Heart left ventricle (tissue), 16 donors: ENCODE data around the gene DCTN1. TPM values are rescaled to one million over a fixed set of nuclear protein-coding genes. Genes with fewer than 3 reads are reported as not detected.

ENCODE experiments used
- ATAC-seq, 4 donors: fragments of 200-7000 bp; cut with Tn5 transposase; one replicate each; pipeline ENCODE4 v1.9.1; 2020 to 2022; ENCODE audit warnings: moderate library complexity in 4 of 4, mild to moderate bottlenecking in 3 of 4, moderate number of reproducible peaks in 1 of 4
- DNase-seq, 5 donors: peaks; one replicate each; pipeline ENCODE4 v3.0.0-alpha.2; 2020
- H3K27ac ChIP-seq, 12 donors: fragments of 200-600 bp; sonication (generic) in 4 of 12; one replicate each; pipeline versions ENCODE4 v1.5.0 to v1.8.0; 2016 to 2022; ENCODE audit warnings: mild to moderate bottlenecking in 2 of 12
- H3K27me3 ChIP-seq, 9 donors: fragments of 200-600 bp; sonication (generic) in 2 of 9; one replicate each; pipeline versions ENCODE4 v1.5.1 to v1.8.0; 2016 to 2022; ENCODE audit warnings: mild to moderate bottlenecking in 3 of 9
- H3K36me3 ChIP-seq, 9 donors: fragments of 200-600 bp; sonication (generic) in 2 of 9; one replicate each; pipeline versions ENCODE4 v1.5.0 to v1.8.0; 2018 to 2022; ENCODE audit warnings: mild to moderate bottlenecking in 2 of 9
- H3K4me1 ChIP-seq, 12 donors: fragments of 200-600 bp; sonication (generic) in 4 of 12; one replicate each; pipeline versions ENCODE4 v1.5.0 to v1.8.0; 2016 to 2022; ENCODE audit warnings: mild to moderate bottlenecking in 3 of 12
- H3K4me3 ChIP-seq, 12 donors: fragments of 200-600 bp; sonication (generic) in 4 of 12; one replicate each; pipeline versions ENCODE4 v1.5.0 to v1.8.0; 2017 to 2022; ENCODE audit warnings: mild to moderate bottlenecking in 9 of 12, moderate library complexity in 4 of 12
- H3K9me3 ChIP-seq, 12 donors: fragments of 200-600 bp; sonication (generic) in 4 of 12; one replicate each; pipeline versions ENCODE4 v1.5.0 to v1.8.0; 2016 to 2022; ENCODE audit warnings: mild to moderate bottlenecking in 1 of 12
- POLR2A ChIP-seq, 2 donors: fragments of 450-650 bp; IDR thresholded peaks; one replicate each; pipeline ENCODE4 v1.6.1; 2017; ENCODE audit warnings: antibody characterized with exemption in 2 of 2, mild to moderate bottlenecking in 2 of 2, moderate library complexity in 2 of 2
- WGBS, 4 donors: extraction: QIAGEN DNeasy Blood & Tissue Kit in 2 of 4; methylation state at CpG; one replicate each; pipeline versions ENCODE4 v1.1.5 to v1.1.7; 2013 to 2018; 5-methylcytosine and 5-hydroxymethylcytosine counted together
- intact Hi-C, 10 donors: fragments of 100-400 bp; cut with DNase I; formaldehyde crosslinking; loops; one replicate each; pipeline versions ENCODE4 v1.11.1 to v1.14.2; 2022
- polyA plus RNA-seq, 2 donors: library from polyadenylated mRNA; stranded (reverse); fragments of 200-250 nt; gene quantifications; one replicate each; pipeline ENCODE4 v1.2.3, GENCODE V29; 2013
- total RNA-seq, 9 donors: library from RNA; depleted of rRNA in 2 of 9; stranded (reverse); fragments of >200 nt in 2 of 9; fragmentation: NEBNext Ultra II Directional in 3 of 9; extraction: Animal tissue kit (Norgen Biotek cat#: 25700) in 3 of 9; gene quantifications; one replicate each; pipeline versions ENCODE4 v1.1.0 to v1.2.4, GENCODE V29; 2016 to 2023
- TF ChIP-seq, protein P1 (sequence below), 12 donors: fragments of 200-600 bp; sonication (generic) in 4 of 12; IDR thresholded peaks; one replicate each; pipeline versions ENCODE4 v1.5.0 to v1.8.0; 2018 to 2022; ENCODE audit warnings: antibody characterized with exemption in 12 of 12, mild to moderate bottlenecking in 5 of 12
- donor health status: ischemic (EF 13 %, LVEDD 7.1; RV severe dilation, severe dysfunction).
- donor health status: healthy with polysubstance abuse.
- donor health status: DM: no; HTN: yes; CAD: no.
- donor health status: DM: no; HTN: no; CAD: no.
- donor health status: ischemic (EF 25% LVEDD 6.9; RV normal size, moderate dysfunction).
- donor health status: ischemic (EF 25% LVEDD 5.7; RV mildly dilated, moderate dysfunction).
- donor health status: healthy.
- donor health status: DM: yes; HTN: yes; CAD: no.
- donor health status: ischemic (EF 35%, LVEDD 5.7; RV mildly dilated, moderate dysfunction).
- donor health status: nonischemic (EF 11% LVEDD 7.7; RV severe dilation, severe dysfunction).
- donor health status: DM: yes; HTN: yes; CAD: no.
- donor health status: PGD.
- donor health status: ischemic (EF 29% LVEDD 5.4; RV normal size, mild dysfunction).
- donor health status: nonischemic (EF 23%, LVEDD 6.1; RV moderate dilation, normal function).

The DCTN1 gene
- total and polyA plus RNA-seq, 11 donors: 129 to 376 (median 187) TPM

DNA sequence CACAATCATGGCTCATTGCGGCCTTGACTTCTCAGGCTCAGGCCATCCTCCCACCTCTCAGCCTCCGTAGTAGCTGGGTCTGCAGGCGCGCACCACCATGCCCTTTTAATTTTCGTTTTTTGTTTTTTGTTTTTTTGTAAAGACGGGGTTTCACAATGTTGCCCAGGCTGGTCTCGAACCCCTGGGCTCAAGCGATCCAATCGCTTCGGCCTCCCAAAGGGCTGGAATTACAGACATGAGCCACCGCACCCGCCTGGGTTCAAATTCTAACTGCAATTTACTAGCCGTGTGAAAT is 12.3 kb upstream of the DCTN1 start:
- Histone ChIP-seq H3K4me3 (peak overlapping the region in 10 of 12 donors; percentile 75 to 98 (median 85)), H3K27me3 (no peaks in the 10 kb centered on the region), H3K9me3 (no peaks in the 10 kb centered on the region), H3K36me3 (no peaks in the 10 kb centered on the region), H3K27ac (peak overlapping the region in 5 of 12 donors; percentile 91 to 98 (median 96)), H3K4me1 (peaks cover 0 to 42% (median 35%) of the 10 kb centered on the region in 12 donors)
- DNase-seq (no peak), ATAC-seq (no peak)
- TF ChIP-seq, protein P1, sequence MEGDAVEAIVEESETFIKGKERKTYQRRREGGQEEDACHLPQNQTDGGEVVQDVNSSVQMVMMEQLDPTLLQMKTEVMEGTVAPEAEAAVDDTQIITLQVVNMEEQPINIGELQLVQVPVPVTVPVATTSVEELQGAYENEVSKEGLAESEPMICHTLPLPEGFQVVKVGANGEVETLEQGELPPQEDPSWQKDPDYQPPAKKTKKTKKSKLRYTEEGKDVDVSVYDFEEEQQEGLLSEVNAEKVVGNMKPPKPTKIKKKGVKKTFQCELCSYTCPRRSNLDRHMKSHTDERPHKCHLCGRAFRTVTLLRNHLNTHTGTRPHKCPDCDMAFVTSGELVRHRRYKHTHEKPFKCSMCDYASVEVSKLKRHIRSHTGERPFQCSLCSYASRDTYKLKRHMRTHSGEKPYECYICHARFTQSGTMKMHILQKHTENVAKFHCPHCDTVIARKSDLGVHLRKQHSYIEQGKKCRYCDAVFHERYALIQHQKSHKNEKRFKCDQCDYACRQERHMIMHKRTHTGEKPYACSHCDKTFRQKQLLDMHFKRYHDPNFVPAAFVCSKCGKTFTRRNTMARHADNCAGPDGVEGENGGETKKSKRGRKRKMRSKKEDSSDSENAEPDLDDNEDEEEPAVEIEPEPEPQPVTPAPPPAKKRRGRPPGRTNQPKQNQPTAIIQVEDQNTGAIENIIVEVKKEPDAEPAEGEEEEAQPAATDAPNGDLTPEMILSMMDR (IDR thresholded peaks at IDR 0.05): no peak
- TF ChIP-seq POLR2A (IDR thresholded peaks at IDR 0.05): no peak
- intact Hi-C loops: loop anchor here in 5 of 10 donors (5.0 to 10.0 kb wide), 4 partner anchors 60 to 140 kb away; no protein-coding TSS in a partner anchor
- WGBS, 4 donors: 68 to 71% (median 70%) methylated on average over 13 of the region's 13 CpGs

DNA sequence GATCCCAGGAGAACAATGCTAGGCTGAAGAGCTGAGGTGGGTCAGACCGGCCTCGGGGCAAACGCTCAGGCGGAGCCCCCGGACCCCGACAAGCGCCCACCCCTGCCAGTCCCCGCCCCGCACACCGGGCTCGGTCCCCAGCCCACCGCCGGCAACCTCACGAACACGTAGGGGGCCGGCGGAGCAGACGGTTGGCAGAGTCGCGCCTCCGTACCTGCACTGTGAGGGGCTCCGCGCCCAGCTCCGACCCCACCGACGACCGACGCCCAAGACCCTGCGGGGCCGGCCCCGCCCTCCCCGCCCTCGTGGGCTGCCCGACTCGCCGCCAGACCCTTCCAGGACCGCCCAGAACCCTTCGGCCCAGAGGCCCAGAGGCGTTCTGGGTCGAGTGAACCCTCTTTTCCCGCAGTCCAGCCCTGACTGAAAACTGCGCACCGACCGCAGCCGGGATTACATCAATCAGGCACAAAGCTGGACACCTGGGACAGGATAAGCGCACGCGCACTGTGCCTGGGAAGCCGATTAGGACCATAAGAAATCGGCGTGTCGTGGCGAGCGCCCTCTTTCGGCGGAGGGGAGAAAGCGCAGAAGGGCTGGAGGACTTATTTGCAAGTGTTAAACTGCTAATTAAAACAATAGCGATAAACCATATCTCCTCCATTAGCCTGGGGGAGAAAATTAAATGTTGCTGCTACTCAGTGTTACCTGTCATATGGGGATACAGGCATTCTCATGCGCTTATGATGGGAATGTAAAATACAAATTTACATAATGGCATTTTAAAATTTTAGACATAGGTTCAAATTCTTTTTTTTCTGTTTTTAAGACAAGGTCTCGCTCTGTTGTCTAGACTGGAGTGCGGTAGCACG is 11.7 kb upstream of the DCTN1 start:
- peaks cover 0 to 48% (median 41%) of the 10 kb centered on the region in 12 donors for H3K4me1 ChIP-seq
- TF ChIP-seq POLR2A (IDR thresholded peaks at IDR 0.05): peak in 1 of 2 donors; percentile 57
- TF ChIP-seq, protein P1 (IDR thresholded peaks at IDR 0.05): peak; percentile 94 to 99 (median 98)
- no peaks in the 10 kb centered on the region for H3K36me3 ChIP-seq
- peak overlapping the region; percentile 88 to 98 (median 93) for H3K27ac ChIP-seq
- intact Hi-C loops: loop anchor here in 5 of 10 donors (5.0 to 10.0 kb wide), 4 partner anchors 60 to 140 kb away; no protein-coding TSS in a partner anchor
- peak; percentile 92 to 98 (median 93) for DNase-seq
- WGBS, 4 donors: 1 to 2% (median 1%) methylated on average over 28 to 62 of the region's 62 CpGs
- ATAC-seq: peak; percentile 72 to 87 (median 86)
- no peaks in the 10 kb centered on the region for H3K27me3 ChIP-seq
- H3K4me3 ChIP-seq: peak overlapping the region; percentile 75 to 99 (median 87)
- no peaks in the 10 kb centered on the region for H3K9me3 ChIP-seq

DNA sequence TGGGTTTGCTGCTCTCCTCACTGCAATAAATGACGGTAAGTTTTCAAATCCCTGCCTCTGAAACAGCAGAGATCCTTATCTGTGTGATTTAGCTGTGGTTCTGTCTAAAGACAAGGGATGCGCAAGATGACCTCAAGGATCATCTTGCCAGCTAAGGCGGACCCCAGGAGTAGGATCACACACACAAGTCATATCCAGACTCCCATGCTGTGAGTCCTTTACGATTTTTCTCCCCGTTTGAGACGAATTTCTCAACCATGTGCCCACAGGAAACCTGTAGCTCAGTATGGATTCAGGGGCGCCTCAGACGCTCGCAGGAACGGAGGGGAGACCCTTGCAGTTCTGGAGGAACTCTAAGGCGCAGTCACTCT is 11.1 kb upstream of the DCTN1 start:
- DNase-seq: no peak
- ATAC-seq: peak in 1 of 4 donors; percentile 11
- Histone ChIP-seq H3K9me3 (no peaks in the 10 kb centered on the region), H3K4me1 (peaks cover 0 to 54% (median 46%) of the 10 kb centered on the region in 12 donors), H3K4me3 (peak overlapping the region; percentile 75 to 99 (median 87)), H3K27me3 (no peaks in the 10 kb centered on the region), H3K36me3 (no peaks in the 10 kb centered on the region), H3K27ac (peak overlapping the region; percentile 88 to 98 (median 93))
- TF ChIP-seq, protein P1 (IDR thresholded peaks at IDR 0.05): no peak
- no peak for TF ChIP-seq POLR2A (IDR thresholded peaks at IDR 0.05)
- intact Hi-C loops: loop anchor here in 5 of 10 donors (5.0 to 10.0 kb wide), 4 partner anchors 59 to 139 kb away; no protein-coding TSS in a partner anchor
- 0 to 1% (median 0%) methylated on average over 3 to 11 of the region's 11 CpGs for WGBS, 4 donors

DNA sequence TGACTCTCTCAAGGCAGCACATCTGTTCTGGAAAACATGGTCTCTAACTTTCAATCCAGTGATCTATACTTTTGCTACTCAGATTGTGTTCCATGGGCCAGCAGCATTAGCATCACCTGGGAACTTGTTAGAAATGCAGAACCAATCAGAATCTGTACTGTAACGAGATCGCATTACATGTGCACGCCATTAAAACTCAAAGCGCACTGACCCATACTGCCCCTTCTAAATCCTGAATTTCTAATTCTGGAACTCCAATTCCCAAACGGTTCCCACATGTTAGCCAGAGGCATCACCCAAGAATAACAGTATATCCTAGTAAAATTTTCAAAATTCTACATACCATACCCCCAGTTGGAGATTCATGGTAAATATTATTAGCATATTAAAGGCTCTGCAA is 10.5 kb upstream of the DCTN1 start:
- no peak for TF ChIP-seq POLR2A (IDR thresholded peaks at IDR 0.05)
- TF ChIP-seq, protein P1 (IDR thresholded peaks at IDR 0.05): no peak
- DNase-seq (no peak), ATAC-seq (no peak)
- intact Hi-C loops: loop anchor here in 5 of 10 donors (5.0 to 10.0 kb wide), 4 partner anchors 58 to 138 kb away; no protein-coding TSS in a partner anchor
- Histone ChIP-seq H3K9me3 (no peaks in the 10 kb centered on the region), H3K4me1 (peaks cover 0 to 60% (median 48%) of the 10 kb centered on the region in 12 donors), H3K27me3 (no peaks in the 10 kb centered on the region), H3K27ac (peak overlapping the region in 3 of 12 donors; percentile 93 to 97 (median 96)), H3K36me3 (peaks cover 0 to under 1% (median 0%) of the 10 kb centered on the region in 9 donors), H3K4me3 (peak overlapping the region in 11 of 12 donors; percentile 75 to 99 (median 86))
- 54 to 67% (median 59%) methylated on average over 5 of the region's 5 CpGs for WGBS, 4 donors
